BJ (cell line): ENCODE data around the gene DOC2A. TPM values are rescaled to one million over a fixed set of nuclear protein-coding genes. Genes with fewer than 3 reads are reported as not detected.

Experiments used
- CTCF ChIA-PET: fragments of 350-600 bp; formaldehyde crosslinking; extraction: SDS; loops from one replicate; lab custom pipeline; 2021; ENCODE audit warnings: antibody characterized with exemption, inconsistent platforms; lab: Yijun Ruan, JAX
- POLR2A ChIA-PET: fragments of 300-600 bp; sonication (Branson Sonifier 250); formaldehyde crosslinking; extraction: SDS; loops from one replicate; lab custom pipeline; 2021; ENCODE audit warnings: antibody characterized with exemption; lab: Charles Lee
- DNase-seq: peaks from one replicate; pipeline ENCODE4 v3.0.0-alpha.2; 2011; ENCODE audit warnings: low read depth
- H3K27me3 ChIP-seq: 2 replicates; pipeline ENCODE4 v1.6.0; 2011; ENCODE audit warnings: low read length; ENCODE audit not compliant: control insufficient read depth, insufficient read depth
- H3K36me3 ChIP-seq: 2 replicates; pipeline ENCODE4 v1.5.1; 2011; ENCODE audit warnings: low read length; ENCODE audit not compliant: control insufficient read depth, insufficient read depth
- H3K4me3 ChIP-seq: 2 replicates; pipeline ENCODE4 v1.5.1; 2011; ENCODE audit warnings: low read depth, mild to moderate bottlenecking, control low read depth, low read length
- polyA plus RNA-seq: library from polyadenylated mRNA; depleted of rRNA; stranded (reverse); fragments of >200 nt; gene quantifications from 2 replicates; pipeline ENCODE4 v1.2.3, GENCODE V29; 2011
- TF ChIP-seq, protein P1 (sequence below): IDR thresholded peaks from 2 replicates; pipeline ENCODE4 v1.5.1; 2011; ENCODE audit warnings: low read depth, mild to moderate bottlenecking, control low read depth, inconsistent platforms, low read length, moderate library complexity; ENCODE audit not compliant: insufficient read depth

DOC2A gene
- polyA plus RNA-seq, 1 experiment, result 0.64 TPM

DNA sequence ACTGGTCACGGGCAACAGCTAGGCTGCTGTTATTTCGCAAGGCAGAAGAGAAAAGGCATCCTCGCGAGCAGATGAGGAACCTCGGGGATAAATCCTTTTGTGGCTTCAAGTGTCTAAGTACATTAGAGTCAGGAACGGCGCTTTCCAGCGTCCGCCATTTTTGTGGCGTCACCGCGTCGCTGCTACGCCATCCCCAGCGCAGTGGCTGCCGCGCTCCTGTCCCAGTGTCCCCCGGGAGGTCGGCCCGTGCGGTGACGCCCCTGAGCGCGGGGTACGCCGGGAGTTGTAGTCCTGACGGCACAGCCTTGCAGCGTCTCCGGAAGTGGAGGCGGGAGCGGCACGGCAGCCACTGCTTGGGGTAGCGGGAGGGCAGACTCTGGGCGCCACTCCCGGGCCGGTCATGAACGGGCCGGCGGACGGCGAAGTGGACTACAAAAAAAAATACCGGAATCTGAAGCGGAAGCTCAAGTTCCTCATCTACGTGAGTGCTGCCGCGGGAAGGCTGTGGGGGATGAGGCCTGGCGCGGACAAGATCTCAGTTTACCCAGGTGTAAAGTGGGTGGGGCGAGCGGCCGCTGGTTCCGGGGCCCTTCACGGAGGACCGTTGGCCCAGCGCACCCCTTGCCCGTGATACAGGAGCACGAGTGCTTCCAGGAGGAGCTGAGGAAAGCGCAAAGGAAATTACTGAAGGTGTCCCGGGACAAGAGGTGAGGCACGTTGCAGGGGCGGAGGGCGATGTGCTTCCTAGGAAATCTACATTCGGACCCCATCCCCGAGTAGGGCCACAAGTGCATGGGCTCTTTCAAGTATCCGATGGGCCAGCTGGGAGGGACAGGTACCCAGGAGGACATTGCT is 14.7 kb downstream of the DOC2A start, which contains the start of gene INO80E:
INO80E (plus strand) TSS at position 331 of the 855 bp plus-strand sequence; CDS start at position 401, 70 bp downstream.
- no peaks in the 10 kb centered on the region for H3K27me3 ChIP-seq
- CTCF ChIA-PET, result interaction anchor here (0.6 to 1.4 kb wide), 4 partner anchors 9 to 295 kb away, joined by 3 to 8 read pairs (median 3); partner anchors contain the start of gene PAGR1
- POLR2A ChIA-PET, result no interaction called here
- TF ChIP-seq, protein P1, sequence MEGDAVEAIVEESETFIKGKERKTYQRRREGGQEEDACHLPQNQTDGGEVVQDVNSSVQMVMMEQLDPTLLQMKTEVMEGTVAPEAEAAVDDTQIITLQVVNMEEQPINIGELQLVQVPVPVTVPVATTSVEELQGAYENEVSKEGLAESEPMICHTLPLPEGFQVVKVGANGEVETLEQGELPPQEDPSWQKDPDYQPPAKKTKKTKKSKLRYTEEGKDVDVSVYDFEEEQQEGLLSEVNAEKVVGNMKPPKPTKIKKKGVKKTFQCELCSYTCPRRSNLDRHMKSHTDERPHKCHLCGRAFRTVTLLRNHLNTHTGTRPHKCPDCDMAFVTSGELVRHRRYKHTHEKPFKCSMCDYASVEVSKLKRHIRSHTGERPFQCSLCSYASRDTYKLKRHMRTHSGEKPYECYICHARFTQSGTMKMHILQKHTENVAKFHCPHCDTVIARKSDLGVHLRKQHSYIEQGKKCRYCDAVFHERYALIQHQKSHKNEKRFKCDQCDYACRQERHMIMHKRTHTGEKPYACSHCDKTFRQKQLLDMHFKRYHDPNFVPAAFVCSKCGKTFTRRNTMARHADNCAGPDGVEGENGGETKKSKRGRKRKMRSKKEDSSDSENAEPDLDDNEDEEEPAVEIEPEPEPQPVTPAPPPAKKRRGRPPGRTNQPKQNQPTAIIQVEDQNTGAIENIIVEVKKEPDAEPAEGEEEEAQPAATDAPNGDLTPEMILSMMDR, result 0 out of 2 replicates have a peak, but pooled peaks have one; percentile 2
- peaks cover 21% of the 10 kb centered on the region for H3K36me3 ChIP-seq
- H3K4me3 ChIP-seq, result peak within 1 kb of the TSS; percentile 90
- peak; percentile 76 for DNase-seq

DNA sequence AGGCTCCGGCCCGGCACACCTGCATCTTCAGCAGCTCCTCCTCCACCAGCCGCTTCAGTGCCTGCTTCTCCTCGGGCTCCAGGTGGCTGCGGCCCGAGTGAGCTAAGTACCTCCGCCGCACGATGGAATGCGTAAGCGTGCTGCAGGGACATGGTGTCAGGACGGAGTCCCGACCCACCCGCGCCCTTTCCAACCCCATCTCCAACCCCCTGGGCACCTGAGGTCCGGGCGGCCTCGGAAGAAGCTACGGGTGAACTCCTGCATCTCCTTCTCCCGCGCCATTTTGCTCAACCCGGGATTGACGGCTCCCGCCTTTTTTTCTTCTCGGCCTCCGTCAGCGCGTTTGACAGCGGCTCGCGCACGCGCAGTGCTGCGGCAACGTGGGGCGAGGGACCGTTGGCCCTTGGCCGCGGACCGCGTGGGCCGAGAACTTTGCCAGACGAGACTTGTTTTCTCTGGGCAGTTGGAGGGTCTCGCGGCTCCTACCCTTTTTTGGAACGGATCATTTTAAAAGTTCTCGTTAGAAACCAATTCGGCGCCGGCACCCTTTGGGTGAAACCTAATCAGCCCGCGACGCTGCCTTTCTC is 15.4 kb downstream of the DOC2A start, which contains the start of gene HIRIP3:
HIRIP3 (minus strand) TSS at position 294 of the 587 bp plus-strand sequence; CDS start at position 282, 12 bp downstream.
- Histone ChIP-seq H3K36me3 (peaks cover 25% of the 10 kb centered on the region), H3K4me3 (peak within 1 kb of the TSS; percentile 90), H3K27me3 (no peaks in the 10 kb centered on the region)
- no peak for DNase-seq
- ChIA-PET POLR2A (interaction anchor here (0.6 kb wide), 1 partner anchor 70 kb away, joined by 3 read pairs; the partner anchor contains the start of gene ALDOA), CTCF (interaction anchor here (1.0 to 1.4 kb wide), 3 partner anchors 52 to 295 kb away, joined by 3 read pairs; partner anchors contain the start of gene PAGR1)
- TF ChIP-seq, protein P1, result no peak

DNA sequence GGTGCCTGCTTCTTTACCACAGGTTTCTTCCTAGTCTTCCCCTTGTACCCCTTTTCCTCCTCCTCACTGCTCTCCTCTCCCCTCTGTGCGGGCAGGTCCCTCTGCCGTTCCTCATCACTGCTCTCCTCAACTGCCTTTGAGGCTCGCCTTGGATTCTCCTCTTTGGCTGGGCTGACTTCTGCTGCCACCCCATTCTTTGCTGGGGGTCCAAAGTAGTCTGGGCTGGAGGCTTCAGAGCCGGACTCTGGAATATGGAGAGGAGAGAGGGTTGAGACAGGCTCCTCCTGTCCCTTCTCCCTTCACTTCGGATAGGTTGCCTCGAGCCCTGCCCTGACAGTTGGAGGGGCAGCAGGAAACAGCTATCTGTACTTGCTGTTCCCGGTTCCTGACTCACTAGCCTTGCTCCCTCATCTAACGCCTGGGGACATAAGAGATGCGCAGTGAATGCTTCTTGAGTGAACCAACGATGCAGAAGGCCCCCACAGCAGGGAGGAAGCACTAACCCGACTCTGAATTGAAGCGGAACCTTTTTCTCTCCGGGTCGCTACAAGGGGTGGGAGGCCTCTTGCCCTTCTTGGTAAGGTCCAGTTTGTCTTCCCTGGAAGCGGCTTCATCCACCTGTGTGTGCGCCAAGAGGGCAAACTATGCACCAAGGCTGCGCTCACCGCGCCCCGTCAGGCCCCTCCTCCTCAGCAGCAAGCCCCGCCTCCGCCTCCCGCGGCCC is 16.1 kb downstream of the DOC2A start:
- TF ChIP-seq, protein P1, result no peak
- ChIA-PET CTCF (interaction anchor here (1.0 kb wide), 1 partner anchor 51 kb away, joined by 3 read pairs; no protein-coding TSS in a partner anchor), POLR2A (interaction anchor here (0.6 kb wide), 1 partner anchor 71 kb away, joined by 3 read pairs; the partner anchor contains the start of gene ALDOA)
- peak; percentile 35 for DNase-seq
- peak overlapping the region; percentile 90 for H3K4me3 ChIP-seq
- H3K27me3 ChIP-seq, result no peaks in the 10 kb centered on the region
- H3K36me3 ChIP-seq, result peaks cover 25% of the 10 kb centered on the region

DNA sequence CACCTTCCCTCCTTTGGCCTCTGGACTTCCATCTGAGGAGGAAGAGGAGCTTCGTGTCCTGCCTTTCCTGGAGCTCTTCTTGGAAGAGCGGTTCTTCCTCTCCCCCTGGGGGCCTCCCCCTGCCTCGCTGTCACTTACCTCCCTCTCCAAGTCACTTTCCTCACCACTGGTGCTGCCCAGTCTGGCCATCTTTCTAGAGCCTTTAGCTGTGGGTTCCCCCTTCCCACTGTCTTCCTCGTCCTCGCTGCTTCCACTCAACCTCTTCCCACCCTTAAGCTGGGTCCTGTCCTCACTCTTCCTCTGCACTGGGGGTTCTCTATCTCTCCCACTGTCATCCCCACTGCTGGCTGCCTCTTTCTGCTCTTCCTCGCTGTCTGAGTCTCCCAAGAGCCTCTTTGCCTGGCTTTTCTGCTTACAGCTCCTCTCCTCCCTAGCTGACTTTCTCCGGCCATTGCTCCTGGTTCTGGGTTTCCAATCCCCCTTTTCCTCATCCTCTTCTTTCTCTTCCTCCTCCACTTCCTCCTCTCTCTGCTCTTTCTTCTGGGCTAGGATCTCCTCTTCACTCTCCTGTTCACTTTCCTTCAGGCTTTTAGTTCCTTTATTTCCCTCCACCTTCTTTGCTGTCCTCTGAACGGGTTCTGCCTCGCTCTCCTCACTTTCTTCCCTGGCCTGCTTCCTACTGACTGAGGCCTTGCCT is 16.8 kb downstream of the DOC2A start:
- ChIA-PET POLR2A (no interaction called here), CTCF (interaction anchor here (0.6 to 0.8 kb wide), 2 partner anchors 18 to 282 kb away, joined by 3 read pairs; no protein-coding TSS in a partner anchor)
- DNase-seq, result no peak
- TF ChIP-seq, protein P1, result no peak
- H3K4me3 ChIP-seq, result no peak overlapping the region
- H3K27me3 ChIP-seq, result no peaks in the 10 kb centered on the region
- peaks cover 28% of the 10 kb centered on the region for H3K36me3 ChIP-seq
